ENCODE results near the gene RIOX2. TPM values are rescaled to one million over a fixed set of nuclear protein-coding genes. Genes with fewer than 3 reads are reported as not detected.

Gene RIOX2
- polyA plus RNA-seq, 1 donor (not counting 4 experiments of a cell fraction or from before 2014, with no cell fraction given) = 45.2 TPM

DNA sequence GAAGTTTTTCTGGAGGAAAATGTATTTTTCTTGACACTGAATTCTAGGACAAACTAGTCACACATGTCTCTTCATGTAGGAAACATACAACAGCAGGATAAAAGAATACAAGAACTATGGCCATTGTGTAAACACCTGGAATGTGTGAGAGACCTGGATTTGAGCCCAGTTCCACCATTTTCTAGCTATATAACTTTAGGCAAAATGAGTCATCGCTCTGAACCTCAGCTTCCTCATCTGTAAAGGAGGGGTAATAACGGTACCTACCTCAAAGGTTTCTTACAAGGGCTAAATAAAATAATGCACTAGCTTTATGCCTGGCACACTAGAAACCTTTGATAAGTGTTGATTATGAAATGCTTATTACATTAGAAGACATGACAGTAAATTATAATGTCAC is 57.8 kb downstream of the RIOX2 start:
- Histone ChIP-seq H4K20me1 (ENCODE audit: control insufficient read depth, extremely low read depth, insufficient read depth, low read length) (no peaks in the 10 kb centered on the region), H3K9me3 (ENCODE audit: control insufficient read depth, low read depth, low read length) (no peaks in the 10 kb centered on the region), H3K27ac (ENCODE audit: control insufficient read depth, insufficient read depth, low read length) (no peak overlapping the region), H3K4me1 (ENCODE audit: control insufficient read depth, extremely low read depth, insufficient read depth, low read length) (peaks cover 28% of the 10 kb centered on the region), H3K4me3 (ENCODE audit: control insufficient read depth in 2 of 3, extremely low read depth in 1 of 3, insufficient read depth in 2 of 3, low read depth in 1 of 3, low read length in 3 of 3) (no peak overlapping the region), H3K4me2 (ENCODE audit: control insufficient read depth, extremely low read depth, insufficient read depth, low read depth, low read length) (peak overlapping the region; percentile 40), H3K9ac (ENCODE audit: control insufficient read depth, extremely low read depth, insufficient read depth, low read length) (no peak overlapping the region), H3K9me1 (ENCODE audit: control insufficient read depth, extremely low read depth, insufficient read depth, low read length) (no peaks in the 10 kb centered on the region), H3K36me3 (ENCODE audit: control insufficient read depth in 2 of 2, extremely low read depth in 1 of 2, insufficient read depth in 2 of 2, low read length in 2 of 2) (no peaks in the 10 kb centered on the region), H3K27me3 (ENCODE audit: control insufficient read depth, extremely low read depth, insufficient read depth, low read length) (no peaks in the 10 kb centered on the region), H3K79me2 (ENCODE audit: control insufficient read depth, insufficient read depth, low read length) (no peaks in the 10 kb centered on the region), H2AFZ (ENCODE audit: control insufficient read depth, low read length) (no peak overlapping the region)
- dilution Hi-C loops (cut with MboI; ENCODE audit: extremely low pct_ligation_motif_present, low sequenced_read_pairs) = no loop called here
- FAIRE-seq (peak; percentile 98), DNase-seq (ENCODE audit: low read depth, low spot score) (peak; percentile 62)
- TF ChIP-seq EZH2 (IDR thresholded peaks at IDR 0.05; ENCODE audit: low read length) = no peak
- no peak for TF ChIP-seq CTCF (optimal IDR thresholded peaks at IDR 0.05 in 1 of 3, IDR thresholded peaks at IDR 0.05 in 1 of 3, conservative IDR thresholded peaks at IDR 0.05 in 1 of 3; ENCODE audit: extremely low read depth in 1 of 3, insufficient read depth in 2 of 3, low read length in 3 of 3)

DNA sequence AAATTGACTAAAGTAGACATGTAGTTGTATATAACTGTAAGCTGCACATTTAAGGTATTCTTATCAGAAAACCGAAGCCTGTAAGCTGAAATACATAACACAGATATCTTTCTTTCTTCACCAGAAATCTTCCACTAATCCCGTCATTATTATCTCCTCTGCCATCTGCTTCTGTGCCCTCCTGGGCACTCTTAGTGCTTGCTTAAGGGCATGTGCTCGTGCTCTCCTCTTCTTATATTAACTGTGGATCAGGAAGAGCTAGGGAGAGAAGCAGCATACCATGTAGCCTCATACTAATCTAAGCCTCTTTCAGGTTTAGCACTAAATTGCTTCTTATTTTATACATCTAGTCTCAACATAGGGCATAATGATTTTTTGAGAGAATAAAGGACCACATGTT is 60.8 kb downstream of the RIOX2 start:
- no peak for DNase-seq (ENCODE audit: low read depth, low spot score)
- Histone ChIP-seq H3K4me1 (ENCODE audit: control insufficient read depth, extremely low read depth, insufficient read depth, low read length) (peaks cover 17% of the 10 kb centered on the region), H4K20me1 (ENCODE audit: control insufficient read depth, extremely low read depth, insufficient read depth, low read length) (no peaks in the 10 kb centered on the region), H3K27me3 (ENCODE audit: control insufficient read depth, extremely low read depth, insufficient read depth, low read length) (no peaks in the 10 kb centered on the region), H3K4me2 (ENCODE audit: control insufficient read depth, extremely low read depth, insufficient read depth, low read depth, low read length) (no peak overlapping the region), H3K36me3 (ENCODE audit: control insufficient read depth in 2 of 2, extremely low read depth in 1 of 2, insufficient read depth in 2 of 2, low read length in 2 of 2) (no peaks in the 10 kb centered on the region), H3K27ac (ENCODE audit: control insufficient read depth, insufficient read depth, low read length) (no peak overlapping the region), H3K9ac (ENCODE audit: control insufficient read depth, extremely low read depth, insufficient read depth, low read length) (no peak overlapping the region), H3K79me2 (ENCODE audit: control insufficient read depth, insufficient read depth, low read length) (no peaks in the 10 kb centered on the region), H2AFZ (ENCODE audit: control insufficient read depth, low read length) (no peak overlapping the region), H3K4me3 (ENCODE audit: control insufficient read depth in 2 of 3, extremely low read depth in 1 of 3, insufficient read depth in 2 of 3, low read depth in 1 of 3, low read length in 3 of 3) (no peak overlapping the region), H3K9me1 (ENCODE audit: control insufficient read depth, extremely low read depth, insufficient read depth, low read length) (no peaks in the 10 kb centered on the region), H3K9me3 (ENCODE audit: control insufficient read depth, low read depth, low read length) (no peaks in the 10 kb centered on the region)
- TF ChIP-seq EZH2 (IDR thresholded peaks at IDR 0.05; ENCODE audit: low read length) = no peak
- TF ChIP-seq CTCF (optimal IDR thresholded peaks at IDR 0.05 in 1 of 3, IDR thresholded peaks at IDR 0.05 in 1 of 3, conservative IDR thresholded peaks at IDR 0.05 in 1 of 3; ENCODE audit: extremely low read depth in 1 of 3, insufficient read depth in 2 of 3, low read length in 3 of 3) = no peak
- dilution Hi-C loops (cut with MboI; ENCODE audit: extremely low pct_ligation_motif_present, low sequenced_read_pairs) = no loop called here
- FAIRE-seq = no peak
